SK-N-SH (cell line): ENCODE results near the gene KHSRP. TPM values are rescaled to one million over a fixed set of nuclear protein-coding genes. Genes with fewer than 3 reads are reported as not detected.

ENCODE experiments used
- CTCF ChIA-PET: fragments of 300-600, 350-600 bp; formaldehyde crosslinking; extraction: SDS; loops from one replicate; lab custom pipeline; 2021; lab: Yijun Ruan, JAX
- POLR2A ChIA-PET: fragments of 350-600 bp; sonication (Branson Sonifier 250); formaldehyde crosslinking; extraction: SDS; loops from one replicate; lab custom pipeline; 2020; ENCODE audit warnings: antibody characterized with exemption, inconsistent platforms; lab: Yijun Ruan, JAX
- DNase-seq: peaks from one replicate; pipeline ENCODE4 v3.0.0; 2012
- H2AFZ ChIP-seq: fragments of 200-600 bp; sonication (generic); 2 replicates; pipeline ENCODE4 v1.8.1; 2016; ENCODE audit warnings: antibody characterized with exemption, mild to moderate bottlenecking, low read depth
- H3F3A ChIP-seq: fragments of 200-600 bp; sonication (generic); replicated peaks from 2 replicates; pipeline ENCODE3; 2016; ENCODE audit warnings: antibody characterized with exemption, mild to moderate bottlenecking; ENCODE audit not compliant: insufficient read depth
- H3K27ac ChIP-seq, 2 experiments: fragments of 200-500 bp in 1 of 2; fragments of 200-600 bp in 1 of 2; sonication (Bioruptor generic) in 1 of 2; sonication (generic), shearing (Covaris generic) in 1 of 2; 2 replicates each; pipeline versions ENCODE4 v1.5.1 to v1.6.1; 2014 to 2016; ENCODE audit warnings: low read depth in 2 of 2, inconsistent platforms in 1 of 2, low read length in 1 of 2, mild to moderate bottlenecking in 1 of 2, mixed read lengths in 1 of 2
- H3K27me3 ChIP-seq: fragments of 200-600 bp; sonication (generic), shearing (Covaris generic); 2 replicates; pipeline ENCODE4 v1.6.1; 2016; ENCODE audit warnings: mixed run types; ENCODE audit not compliant: insufficient read depth
- H3K36me3 ChIP-seq, 2 experiments: fragments of 200-500 bp in 1 of 2; fragments of 200-600 bp in 1 of 2; sonication (Bioruptor generic) in 1 of 2; sonication (generic) in 1 of 2; replicated peaks in 1 of 2; 2 replicates each; pipeline versions ENCODE3 to v1.5.1; 2014 to 2016; ENCODE audit warnings: low read length in 1 of 2, mild to moderate bottlenecking in 1 of 2; ENCODE audit not compliant: insufficient read depth in 2 of 2, control insufficient read depth in 1 of 2
- H3K4me1 ChIP-seq, 2 experiments: fragments of 200-500 bp in 1 of 2; fragments of 200-600 bp in 1 of 2; sonication (Bioruptor generic) in 1 of 2; sonication (generic), shearing (Covaris generic) in 1 of 2; 2 replicates each; pipeline versions ENCODE4 v1.5.1 to v1.6.1; 2014 to 2016; ENCODE audit warnings: low read depth in 1 of 2, low read length in 1 of 2, mixed run types in 1 of 2; ENCODE audit not compliant: insufficient read depth in 2 of 2, control insufficient read depth in 1 of 2
- H3K4me2 ChIP-seq: fragments of 200-600 bp; sonication (generic), shearing (Covaris generic); 2 replicates; pipeline ENCODE4 v1.6.1; 2017; ENCODE audit warnings: mixed run types
- H3K4me3 ChIP-seq, 2 experiments: fragments of 200-500 bp in 1 of 2; fragments of 200-600 bp in 1 of 2; sonication (Bioruptor generic) in 1 of 2; sonication (generic), shearing (Covaris generic) in 1 of 2; 2 replicates each; pipeline versions ENCODE4 v1.5.1 to v1.8.1; 2014 to 2016; ENCODE audit warnings: low read depth in 2 of 2, inconsistent platforms in 1 of 2, low read length in 1 of 2, mild to moderate bottlenecking in 1 of 2, mixed read lengths in 1 of 2, moderate library complexity in 1 of 2
- H3K79me2 ChIP-seq: fragments of 200-600 bp; sonication (generic); 2 replicates; pipeline ENCODE4 v1.8.1; 2017; ENCODE audit warnings: mild to moderate bottlenecking; ENCODE audit not compliant: insufficient read depth
- H3K9ac ChIP-seq: fragments of 200-600 bp; sonication (generic); 2 replicates; pipeline ENCODE4 v1.6.1; 2017; ENCODE audit warnings: mixed run types
- H3K9me2 ChIP-seq: fragments of 200-600 bp; sonication (generic); 2 replicates; pipeline ENCODE4 v1.6.1; 2017; ENCODE audit warnings: mixed run types
- H3K9me3 ChIP-seq: fragments of 200-600 bp; sonication (generic); 2 replicates; pipeline ENCODE4 v1.6.1; 2017; ENCODE audit warnings: mixed run types, mild to moderate bottlenecking, moderate library complexity
- H4K20me1 ChIP-seq: fragments of 200-600 bp; sonication (generic); 2 replicates; pipeline ENCODE4 v1.6.1; 2017; ENCODE audit warnings: mild to moderate bottlenecking, mixed run types; ENCODE audit not compliant: insufficient read depth
- CHD2 ChIP-seq: fragments of 150-350 bp; IDR thresholded peaks from 2 replicates; pipeline ENCODE4 v1.6.1; 2018; ENCODE audit warnings: low read length; ENCODE audit not compliant: partially characterized antibody
- CTCF ChIP-seq: fragments of 200-600 bp; sonication (generic); IDR thresholded peaks from 2 replicates; pipeline ENCODE4 v1.6.1; 2017; ENCODE audit warnings: antibody characterized with exemption, mild to moderate bottlenecking, moderate library complexity
- FOSL2 ChIP-seq: IDR thresholded peaks from 2 replicates; pipeline ENCODE4 v1.4.0; 2012; ENCODE audit warnings: low read depth, mild to moderate bottlenecking, moderate library complexity, borderline replicate concordance
- FOXJ3 ChIP-seq: sonication (generic); formaldehyde crosslinking; IDR thresholded peaks from 2 replicates; pipeline ENCODE4 v1.5.1; 2020; ENCODE audit warnings: mild to moderate bottlenecking, missing genetic modification reagents
- FOXM1 ChIP-seq: IDR thresholded peaks from 2 replicates; pipeline ENCODE4 v1.4.0; 2012; ENCODE audit warnings: low read depth, mild to moderate bottlenecking
- JUND ChIP-seq: IDR thresholded peaks from 2 replicates; pipeline ENCODE4 v1.4.0; 2012
- MAX ChIP-seq: IDR thresholded peaks from 2 replicates; pipeline ENCODE4 v1.4.0; 2012; ENCODE audit warnings: low read depth
- POLR2AphosphoS5 ChIP-seq: IDR thresholded peaks from 2 replicates; pipeline ENCODE4 v1.6.1; 2012; ENCODE audit warnings: low read depth, low read length
- RCOR1 ChIP-seq: fragments of 150-350 bp; IDR thresholded peaks from 2 replicates; pipeline ENCODE4 v1.6.1; 2017; ENCODE audit warnings: antibody characterized with exemption, low read length
- RXRA ChIP-seq: IDR thresholded peaks from 2 replicates; pipeline ENCODE4 v1.4.0; 2012; ENCODE audit warnings: low read depth, mild to moderate bottlenecking, borderline replicate concordance
- SMC3 ChIP-seq: IDR thresholded peaks from 2 replicates; pipeline ENCODE4 v1.6.1; 2012; ENCODE audit warnings: low read depth, low read length, improper control_type of control experiment
- TEAD4 ChIP-seq: IDR thresholded peaks from 2 replicates; pipeline ENCODE4 v1.4.0; 2012; ENCODE audit warnings: mild to moderate bottlenecking, borderline replicate concordance; ENCODE audit not compliant: insufficient read depth
- USF2 ChIP-seq: fragments of 150-350 bp; IDR thresholded peaks from 2 replicates; pipeline ENCODE4 v1.6.1; 2017; ENCODE audit warnings: antibody characterized with exemption, low read length, low read depth, borderline replicate concordance
- WGBS: methylation state at CpG from one replicate; pipeline ENCODE4 v1.1.6; 2017; ENCODE audit warnings: low lambda C conversion rate; 5-methylcytosine and 5-hydroxymethylcytosine counted together
- polyA plus RNA-seq, 3 experiments: library from polyadenylated mRNA; depleted of rRNA; stranded (reverse); fragments of >200 nt; gene quantifications; 2 replicates each; pipeline ENCODE4 v1.2.3, GENCODE V29; 2012
- TF ChIP-seq, protein P1 (sequence below): IDR thresholded peaks from 2 replicates; pipeline ENCODE4 v1.4.0; 2012; ENCODE audit warnings: low read depth, borderline replicate concordance

The KHSRP gene
- polyA plus RNA-seq, 1 of the 3 experiments (the other 2 are of a cell fraction): 96.8 TPM

DNA sequence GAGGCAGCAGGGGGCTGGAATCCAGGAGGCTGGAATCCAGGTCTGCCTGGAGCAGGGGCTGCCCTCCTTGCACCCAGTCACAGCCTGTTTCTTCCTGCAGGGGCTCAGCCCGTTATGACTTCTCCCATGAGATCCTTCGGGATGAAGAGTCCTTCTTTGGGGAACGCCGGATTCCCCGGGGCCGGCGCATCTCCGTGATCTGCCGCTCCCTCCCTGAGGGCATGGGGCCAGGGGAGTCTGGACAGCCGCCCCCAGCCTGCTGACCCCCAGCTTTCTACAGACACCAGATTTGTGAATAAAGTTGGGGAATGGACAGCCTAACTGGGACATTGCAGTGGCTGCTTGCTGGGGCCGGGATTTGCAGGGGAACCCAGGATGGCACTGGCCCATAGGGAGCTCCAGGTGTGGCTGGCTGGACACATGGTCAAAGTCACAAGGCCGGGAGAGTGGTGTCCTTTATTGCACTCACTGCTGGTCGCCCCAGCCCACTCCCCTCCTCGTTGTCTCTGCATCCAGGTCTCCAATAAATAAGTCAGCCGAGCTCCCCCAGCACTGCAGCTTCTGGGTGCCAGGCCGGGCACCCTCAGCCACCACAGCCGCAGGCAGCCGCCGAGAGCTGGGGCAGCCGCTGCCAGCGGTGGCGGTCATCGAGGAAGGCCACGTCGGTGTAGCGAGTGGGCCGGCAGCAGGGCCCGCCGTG lies 49.8 kb downstream of the KHSRP start:
- ChIA-PET CTCF (no interaction called here), POLR2A (interaction anchor here (0.8 kb wide), 1 partner anchor 14 kb away, joined by 3 read pairs; the partner anchor contains the start of gene CLPP)
- H3K9ac ChIP-seq: no peak overlapping the region
- no peak overlapping the region for H3K4me3 ChIP-seq
- no peaks in the 10 kb centered on the region for H3K27me3 ChIP-seq
- peak overlapping the region; percentile 86 for H3K4me2 ChIP-seq
- H3K9me3 ChIP-seq: no peaks in the 10 kb centered on the region
- peaks cover 6 to 22% of the 10 kb centered on the region in 2 experiments; a peak in 1 of 4 replicates for H3K4me1 ChIP-seq
- no peaks in the 10 kb centered on the region for H4K20me1 ChIP-seq
- TF ChIP-seq RCOR1: no peak
- TF ChIP-seq FOXM1: no peak
- no peak for TF ChIP-seq FOXJ3
- no peak for TF ChIP-seq MAX
- TF ChIP-seq POLR2AphosphoS5: no peak
- no peak for TF ChIP-seq SMC3
- TF ChIP-seq FOSL2: no peak
- no peak for TF ChIP-seq TEAD4
- no peak for TF ChIP-seq CTCF
- TF ChIP-seq USF2: no peak
- no peak for TF ChIP-seq CHD2
- H3K9me2 ChIP-seq: no peaks in the 10 kb centered on the region
- peaks cover 9 to 12% of the 10 kb centered on the region in 2 experiments for H3K36me3 ChIP-seq
- H3K79me2 ChIP-seq: peaks cover 8% of the 10 kb centered on the region
- H3K27ac ChIP-seq: no peak overlapping the region
- WGBS: 89% methylated on average over 11 of the region's 29 CpGs
- peaks cover 25% of the 10 kb centered on the region for H3F3A ChIP-seq
- DNase-seq: no peak
- no peak overlapping the region for H2AFZ ChIP-seq

- Histone ChIP-seq H3K4me2 (peak overlapping the region; percentile 86), H3K9ac (0 out of 2 replicates have a peak overlapping the region, but pooled peaks have one; percentile 46)
- POLR2A ChIA-PET: interaction anchor here (0.8 to 1.5 kb wide), 2 partner anchors 9 to 14 kb away, joined by 3 read pairs; partner anchors contain the start of gene CLPP
These were observed 50.4 kb downstream of the KHSRP start for GRCh38 chr19:6374161-6374709.

More at GRCh38 chr19:6374161-6374709, 50.4 kb downstream of the KHSRP start:
- Histone ChIP-seq H3K27ac (peak overlapping the region; percentile 38 to 64; a peak in 2 of 4 replicates), H3K27me3 (no peaks in the 10 kb centered on the region), H3K9me3 (no peaks in the 10 kb centered on the region), H3F3A (peaks cover 21% of the 10 kb centered on the region), H3K79me2 (peaks cover 8% of the 10 kb centered on the region), H3K4me3 (peak overlapping the region; percentile 48 to 68), H3K4me1 (peaks cover 6 to 22% of the 10 kb centered on the region in 2 experiments; a peak in 1 of 4 replicates), H3K9me2 (no peaks in the 10 kb centered on the region), H3K36me3 (peaks cover 5 to 7% of the 10 kb centered on the region in 2 experiments), H2AFZ (no peak overlapping the region), H4K20me1 (no peaks in the 10 kb centered on the region)
- 89% methylated on average over 8 of the region's 29 CpGs for WGBS
- no peak for DNase-seq
- CTCF ChIA-PET: no interaction called here
- TF ChIP-seq RXRA: no peak
- TF ChIP-seq JUND: no peak
- TF ChIP-seq, protein P1, sequence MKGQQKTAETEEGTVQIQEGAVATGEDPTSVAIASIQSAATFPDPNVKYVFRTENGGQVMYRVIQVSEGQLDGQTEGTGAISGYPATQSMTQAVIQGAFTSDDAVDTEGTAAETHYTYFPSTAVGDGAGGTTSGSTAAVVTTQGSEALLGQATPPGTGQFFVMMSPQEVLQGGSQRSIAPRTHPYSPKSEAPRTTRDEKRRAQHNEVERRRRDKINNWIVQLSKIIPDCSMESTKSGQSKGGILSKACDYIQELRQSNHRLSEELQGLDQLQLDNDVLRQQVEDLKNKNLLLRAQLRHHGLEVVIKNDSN: no peak
